ENCODE measurements around the gene EXOC7. TPM values are rescaled to one million over a fixed set of nuclear protein-coding genes. Genes with fewer than 3 reads are reported as not detected.
A peak's percentile ranks its signal among the peaks of the same experiment; 100 is the strongest.

EXOC7 gene
- total RNA-seq, 1 donor from 2014 or later = 145 TPM

Small RNAs within 50 kb of the gene (microRNA-seq; reads per million reads assigned to microRNA genes)
- 8.8 reads per million, percentile 32 among the genes with 10 or more reads in this experiment for gene MIR6868

Other genes with a start within 250 kb of the EXOC7 start
- 65.6 and 72.6 TPM in 2 replicates for gene WBP2, start 248.5 kb downstream of the EXOC7 start, total RNA-seq
- 5.6 and 5.9 TPM in 2 replicates for gene TRIM47, start 225.2 kb downstream of the EXOC7 start, total RNA-seq
- gene TRIM65, start 206.8 kb downstream of the EXOC7 start, total RNA-seq = 15.4 and 20.1 TPM in 2 replicates
- 58.9 and 65.6 TPM in 2 replicates for gene MRPL38, start 198.9 kb downstream of the EXOC7 start, total RNA-seq
- 5.1 and 5.2 TPM in 2 replicates for gene FBF1, start 162.7 kb downstream of the EXOC7 start, total RNA-seq
- 56.8 and 61.3 TPM in 2 replicates for gene ACOX1, start 124.6 kb downstream of the EXOC7 start, total RNA-seq
- gene TEN1, start 124.5 kb downstream of the EXOC7 start, total RNA-seq = 17.7 and 19.0 TPM in 2 replicates
- gene CDK3, start 102.9 kb downstream of the EXOC7 start, total RNA-seq = 5.0 and 7.5 TPM in 2 replicates
- not detected in 2 replicates for gene EVPL, start 76.5 kb downstream of the EXOC7 start, total RNA-seq
- 74.3 and 75.3 TPM in 2 replicates for gene SRP68, start 31.3 kb downstream of the EXOC7 start, total RNA-seq
- 0.36 TPM in 1 of 2 replicates, not detected in the other for gene GALR2, start 29.0 kb downstream of the EXOC7 start, total RNA-seq
- gene ZACN, start 24.6 kb downstream of the EXOC7 start, total RNA-seq = 0.23 TPM in 1 of 2 replicates, not detected in the other
- 0.31 and 0.48 TPM in 2 replicates for gene FOXJ1, start 37.5 kb upstream of the EXOC7 start, total RNA-seq
- 1.4 and 1.8 TPM in 2 replicates for gene RNF157, start 136.7 kb upstream of the EXOC7 start, total RNA-seq
- gene UBALD2, start 161.6 kb upstream of the EXOC7 start, total RNA-seq = 32.8 and 34.6 TPM in 2 replicates
- gene QRICH2, start 204.5 kb upstream of the EXOC7 start, total RNA-seq = 2.5 and 3.8 TPM in 2 replicates